GM12891 (cell line): ENCODE data around the gene IGF2BP1.
"Not testable (repeated sequence)": the region's sequence is repeated elsewhere in the genome, so short reads cannot be mapped to it uniquely, and the experiment has no call there.

Source experiments
- DNase-seq: peaks from one replicate; pipeline ENCODE4 v3.0.0; 2011; ENCODE audit warnings: low spot score; ENCODE audit not compliant: insufficient read length
- FAIRE-seq: peaks from 2 replicates; lab custom pipeline; 2011; peaks lifted over from hg19 to GRCh38; lab: Jason Lieb, UNC
- PAX5 ChIP-seq: IDR thresholded peaks from 2 replicates; pipeline ENCODE4 v1.6.1; 2011; ENCODE audit warnings: low read length, moderate library complexity, mild to moderate bottlenecking; ENCODE audit not compliant: insufficient read depth, severe bottlenecking
- POLR2A ChIP-seq: IDR thresholded peaks from 2 replicates; pipeline ENCODE4 v1.6.1; 2011; ENCODE audit warnings: low read depth, low read length, control low read depth
- POLR2AphosphoS5 ChIP-seq: IDR thresholded peaks from 2 replicates; pipeline ENCODE4 v1.6.1; 2011; ENCODE audit warnings: low read depth, low read length, control low read depth
- POU2F2 ChIP-seq: IDR thresholded peaks from 2 replicates; pipeline ENCODE4 v1.6.1; 2011; ENCODE audit warnings: low read depth, mild to moderate bottlenecking, control low read depth, low read length, moderate library complexity
- SPI1 ChIP-seq: IDR thresholded peaks from 2 replicates; pipeline ENCODE4 v1.6.1; 2011; ENCODE audit warnings: low read depth, low read length, control low read depth
- TAF1 ChIP-seq: IDR thresholded peaks from 2 replicates; pipeline ENCODE4 v1.6.1; 2011; ENCODE audit warnings: low read depth, low read length, control low read depth

IGF2BP1 gene

DNA sequence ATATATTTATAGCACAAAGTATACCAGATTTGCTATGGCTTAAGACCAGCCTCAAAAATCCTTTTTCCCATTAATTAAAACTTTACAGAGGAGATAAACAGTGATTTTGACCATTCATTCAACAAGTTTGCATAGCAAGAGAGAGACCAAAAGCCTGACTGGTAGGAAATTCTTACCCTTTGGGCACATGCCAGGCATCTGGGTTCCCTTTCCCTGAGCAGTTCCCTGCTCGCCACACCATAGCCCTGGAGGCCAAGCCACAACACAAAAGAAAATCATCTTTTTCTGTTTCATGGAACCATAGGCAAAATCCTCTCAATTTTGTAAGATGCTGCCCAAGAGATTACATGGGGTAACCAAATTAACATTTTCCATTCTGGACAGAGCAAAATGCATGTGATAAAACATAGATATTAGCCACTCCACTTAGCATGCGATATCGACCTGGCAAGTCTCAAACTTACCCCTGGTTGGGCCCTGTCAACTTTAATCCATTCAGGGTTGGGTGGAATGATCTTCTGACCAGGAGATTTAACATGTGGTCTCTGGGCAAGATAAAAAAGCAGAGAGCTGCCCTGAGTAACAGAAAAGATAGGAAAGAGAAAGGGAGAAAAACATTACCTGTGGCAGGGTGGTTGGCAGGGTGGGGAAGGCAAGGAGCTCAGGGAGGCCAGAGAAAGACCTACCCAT, 77.8 kb downstream of the IGF2BP1 start:
- TF ChIP-seq SPI1 (no peak), POLR2A (no peak), POLR2AphosphoS5 (no peak), POU2F2 (no peak), PAX5 (no peak), TAF1 (no peak)
- DNase-seq (no peak), FAIRE-seq (no peak)

DNA sequence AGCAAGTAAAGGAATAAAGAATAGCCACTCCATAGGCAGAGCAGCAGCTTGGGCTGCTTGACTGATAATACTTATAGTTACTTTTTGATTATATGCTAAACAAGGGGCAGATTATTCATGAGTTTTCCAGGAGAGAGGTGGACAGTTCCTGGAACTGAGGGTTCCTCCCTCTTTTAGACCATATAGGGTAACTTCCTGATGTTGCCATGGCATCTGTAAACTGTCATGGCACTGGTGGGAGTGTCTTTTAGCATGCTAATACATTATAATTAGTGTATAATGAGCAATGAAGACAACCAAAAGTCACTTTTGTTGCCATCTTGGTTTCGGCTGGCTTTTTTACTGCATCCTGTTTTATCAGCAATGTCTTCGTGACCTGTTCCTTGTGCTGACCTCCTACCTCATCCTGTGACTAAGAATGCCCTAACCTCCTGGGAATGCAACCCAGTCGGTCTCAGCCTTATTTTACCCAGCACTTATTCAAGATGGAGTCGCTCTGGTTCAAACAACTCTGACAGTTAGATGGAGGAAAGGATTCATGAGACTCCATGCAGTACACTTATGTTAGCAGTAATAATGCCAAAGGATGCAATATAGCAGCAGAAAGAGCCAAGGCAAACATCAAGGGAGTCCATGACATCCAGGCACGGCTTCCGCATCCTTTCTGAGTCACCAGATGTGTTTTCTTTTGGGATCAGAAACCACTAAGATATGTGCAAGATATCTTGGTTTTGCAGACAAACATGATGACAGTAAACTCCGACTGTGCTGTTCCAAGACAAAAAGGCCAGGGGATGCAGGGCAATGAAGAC, 79.6 kb downstream of the IGF2BP1 start:
- TF ChIP-seq TAF1 (no peak), POLR2AphosphoS5 (no peak), PAX5 (no peak), POU2F2 (no peak), SPI1 (no peak), POLR2A (no peak)
- FAIRE-seq (no peak), DNase-seq (no peak)

DNA sequence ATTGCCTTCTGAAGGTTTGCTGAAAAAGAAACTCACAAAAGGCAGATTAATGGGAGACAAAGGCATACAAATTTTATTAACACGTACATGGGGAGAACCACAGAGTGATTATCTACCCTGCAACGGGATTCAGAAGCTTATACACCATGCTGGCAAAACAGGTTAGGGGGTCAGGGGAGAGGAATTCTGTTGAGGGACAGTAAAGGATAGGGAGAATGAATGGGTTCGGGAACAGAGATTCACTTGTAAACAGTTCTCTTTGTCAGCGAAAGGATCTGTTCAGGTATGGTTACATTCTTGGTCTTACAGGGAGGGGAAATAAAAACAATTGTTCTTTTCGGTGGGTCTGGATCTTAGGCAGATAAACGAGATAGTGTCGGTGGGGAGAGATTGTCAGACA, 81.1 kb downstream of the IGF2BP1 start:
- DNase-seq (no peak), FAIRE-seq (no peak)
- TF ChIP-seq PAX5 (no peak), POLR2AphosphoS5 (no peak), POLR2A (no peak), SPI1 (no peak), POU2F2 (no peak)

DNA sequence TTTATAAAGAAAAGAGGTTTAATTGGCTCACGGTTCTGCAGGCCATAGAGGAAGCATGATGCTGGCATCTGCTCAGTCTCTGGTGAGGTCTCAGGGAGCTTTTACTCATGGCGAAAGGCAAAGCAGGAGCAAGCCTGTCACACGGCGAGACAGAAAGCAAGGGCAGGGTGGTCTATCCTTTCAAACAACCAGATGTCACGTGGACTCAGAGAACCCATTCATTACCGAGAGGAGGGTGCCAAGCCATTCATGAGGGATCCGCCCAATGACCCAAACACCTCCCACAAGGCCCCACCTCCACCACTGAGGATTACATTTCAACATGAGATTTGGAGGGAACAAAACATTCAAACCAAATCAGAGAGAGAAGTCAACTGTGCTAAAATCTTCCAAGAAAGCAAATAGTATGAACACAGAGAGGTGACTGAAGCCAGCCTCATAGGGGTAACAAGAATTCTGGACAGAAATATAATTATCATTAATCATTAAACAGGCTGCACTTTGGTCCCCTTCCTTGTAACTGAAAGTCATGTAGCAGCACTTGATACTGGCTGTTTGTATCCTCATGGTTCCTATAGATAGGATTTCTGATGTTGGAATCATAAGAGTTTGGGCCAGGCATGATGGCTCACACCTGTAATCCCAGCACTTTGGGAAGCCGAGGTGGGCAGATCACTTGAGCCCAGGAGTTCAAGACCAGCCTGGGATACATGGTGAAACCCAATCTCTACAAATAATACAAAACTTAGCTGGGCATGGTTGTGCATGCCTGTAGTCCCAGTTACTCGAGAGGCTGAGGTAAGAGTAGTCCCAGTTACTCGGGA, 82.9 kb downstream of the IGF2BP1 start:
- FAIRE-seq (no peak), DNase-seq (no peak)
- TF ChIP-seq POU2F2 (no peak), PAX5 (no peak), TAF1 (no peak), POLR2AphosphoS5 (no peak), POLR2A (no peak)

DNA sequence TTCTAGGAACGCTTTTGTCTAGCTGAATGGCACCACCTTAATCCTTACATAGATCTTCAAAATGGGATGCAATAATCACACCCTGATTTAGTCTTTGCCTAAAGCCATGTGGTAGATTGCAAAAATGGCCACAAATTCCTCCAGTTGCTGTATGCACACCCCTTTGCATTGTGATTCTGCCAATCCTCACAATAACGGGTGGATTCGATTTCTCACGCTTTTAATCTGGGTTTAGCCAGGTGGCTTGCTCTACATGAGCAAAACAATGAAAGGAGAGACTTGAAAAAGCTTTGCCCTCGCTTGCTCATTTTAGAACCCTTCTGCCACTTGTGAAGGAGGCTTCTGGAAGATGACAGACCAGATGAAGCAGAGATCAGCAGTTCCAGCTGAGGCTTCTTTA, 85.0 kb downstream of the IGF2BP1 start:
- TF ChIP-seq PAX5, result no peak
- no peak for TF ChIP-seq TAF1
- no peak for TF ChIP-seq POLR2A
- TF ChIP-seq SPI1, result no peak
- TF ChIP-seq POLR2AphosphoS5, result no peak
- TF ChIP-seq POU2F2, result no peak
- FAIRE-seq, result no peak

DNA sequence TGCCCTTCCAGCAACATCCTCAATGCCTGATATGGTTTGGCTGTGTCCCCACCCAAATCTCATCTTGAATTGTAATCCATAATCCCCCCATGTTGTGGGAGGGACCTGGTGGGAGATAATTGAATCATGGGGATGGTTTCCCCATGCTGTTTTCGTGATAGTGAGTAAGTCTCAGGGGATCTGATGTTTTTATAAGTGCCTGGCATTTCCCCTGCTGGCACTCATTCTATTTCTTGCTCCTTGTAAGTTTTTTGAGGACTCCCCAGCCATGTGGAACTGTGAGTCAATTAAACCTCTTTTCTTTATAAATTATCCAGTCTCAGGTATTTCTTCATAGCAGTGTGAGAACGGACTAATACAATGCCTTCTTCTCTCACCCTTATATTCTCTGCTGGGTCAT, 87.9 kb downstream of the IGF2BP1 start:
- not testable (repeated sequence) for FAIRE-seq, DNase-seq

More for the DNA sequence above, 85.0 kb downstream of the IGF2BP1 start:
- DNase-seq, result no peak

DNA sequence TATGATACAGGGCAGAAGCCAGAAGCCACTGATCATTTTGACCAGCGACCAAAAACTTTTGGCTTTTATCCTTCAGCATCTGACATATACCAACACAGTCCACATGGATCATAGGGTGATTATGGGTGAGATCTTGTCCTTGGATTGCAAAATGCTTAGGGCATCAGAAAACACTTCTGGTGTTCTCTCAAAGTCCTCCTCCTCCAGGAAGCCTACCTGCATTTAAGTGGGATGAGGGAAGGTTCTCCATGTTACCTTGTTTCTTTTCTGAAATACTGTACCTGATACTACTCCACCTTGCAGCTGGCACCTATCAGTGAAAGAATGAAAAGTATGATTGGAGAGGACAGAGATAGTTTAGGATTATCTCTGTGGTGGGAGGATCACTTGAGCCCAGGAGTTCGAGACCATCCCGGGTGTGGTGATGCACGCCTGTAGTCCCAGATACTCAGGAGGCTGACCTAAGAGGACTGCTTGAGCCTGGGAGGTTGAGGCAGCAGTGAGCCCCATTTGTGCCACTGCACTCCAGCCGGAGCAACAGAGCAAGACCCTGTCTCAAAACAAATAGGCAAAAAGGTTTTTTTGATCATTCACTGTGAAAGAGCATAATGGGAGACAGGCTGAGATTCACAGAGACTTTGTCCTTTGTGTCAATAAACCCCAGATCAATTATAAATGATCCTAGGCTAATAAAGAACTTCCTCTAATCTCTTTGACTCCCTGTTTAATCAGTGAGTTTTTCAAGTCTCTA, 88.6 kb downstream of the IGF2BP1 start:
- TF ChIP-seq POLR2A (no peak), POLR2AphosphoS5 (no peak), PAX5 (no peak), POU2F2 (no peak), SPI1 (no peak), TAF1 (no peak)
- no peak for DNase-seq
- FAIRE-seq, result no peak

DNA sequence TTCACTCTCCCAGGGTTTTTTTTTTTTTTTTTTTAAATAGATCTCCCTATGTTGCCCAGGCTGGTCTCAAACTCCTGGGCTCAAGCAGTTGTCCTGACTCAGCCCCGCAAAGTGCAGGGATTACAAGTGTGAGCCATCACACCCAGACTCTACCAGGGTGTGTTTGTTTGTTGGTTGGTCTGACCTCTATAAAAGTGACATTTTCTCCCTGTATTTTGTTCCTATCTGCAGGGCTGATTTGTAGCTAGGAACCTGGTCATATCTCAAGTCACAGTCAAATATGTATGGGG, 89.1 kb downstream of the IGF2BP1 start:
- TF ChIP-seq SPI1 (no peak), TAF1 (no peak), POLR2AphosphoS5 (no peak), PAX5 (no peak), POU2F2 (no peak), POLR2A (no peak)
- DNase-seq (no peak), FAIRE-seq (no peak)

DNA sequence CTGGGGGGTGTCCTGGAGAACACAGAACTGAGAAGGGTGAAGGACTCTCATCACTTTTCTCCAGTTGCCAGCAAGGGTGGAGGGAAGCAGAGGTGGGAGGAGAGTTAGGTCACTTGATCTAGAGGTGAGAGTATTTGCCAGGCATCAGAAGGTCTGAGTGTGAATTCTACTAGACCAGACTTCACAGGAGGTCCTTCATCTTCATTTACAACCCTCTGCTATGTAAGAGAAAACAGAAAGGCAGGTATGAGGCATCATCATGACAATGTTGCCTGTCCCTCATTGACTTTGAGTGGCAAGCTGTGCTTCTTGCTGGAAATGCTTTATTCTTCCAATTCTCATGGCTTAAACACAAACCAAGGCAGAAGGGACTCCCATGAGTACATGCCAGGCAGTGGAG, 89.5 kb downstream of the IGF2BP1 start:
- TF ChIP-seq POU2F2, result no peak
- TF ChIP-seq POLR2AphosphoS5, result no peak
- TF ChIP-seq SPI1, result no peak
- TF ChIP-seq TAF1, result no peak
- no peak for TF ChIP-seq PAX5
- TF ChIP-seq POLR2A, result no peak
- no peak for DNase-seq
- FAIRE-seq, result no peak
